ENCODE results near the gene RAB7B. TPM values are rescaled to one million over a fixed set of nuclear protein-coding genes. Genes with fewer than 3 reads are reported as not detected.

Gene RAB7B
- total and polyA plus RNA-seq, 7 experiments from 2014 or later = 0.24 to 0.76 (median 0.35) TPM; not detected in 4

- DNase-seq = no peak
- no peaks in the 10 kb centered on the region for H3K36me3 Mint-ChIP-seq
- H3K36me3 ChIP-seq (ENCODE audit: control insufficient read depth in 2 of 3, insufficient read depth in 3 of 3, low read length in 3 of 3) = no peaks in the 10 kb centered on the region
- no peak overlapping the region for H3K27ac Mint-ChIP-seq
- CTCF ChIA-PET = no interaction called here
- H3K9me3 ChIP-seq (ENCODE audit: control insufficient read depth in 2 of 3, low read length in 3 of 3) = no peaks in the 10 kb centered on the region
- H3K27ac ChIP-seq (ENCODE audit: low read depth, low read length) = no peak overlapping the region
- no peaks in the 10 kb centered on the region for H3K9me3 Mint-ChIP-seq
- H3K27me3 ChIP-seq (ENCODE audit: control insufficient read depth in 2 of 2, insufficient read depth in 2 of 2, low read length in 2 of 2) = no peaks in the 10 kb centered on the region
- H3K27me3 Mint-ChIP-seq = peaks cover 0 to 5% (median 4%) of the 10 kb centered on the region in 5 donors
- no peaks in the 10 kb centered on the region for H3K4me1 ChIP-seq (ENCODE audit: control insufficient read depth in 2 of 2, insufficient read depth in 2 of 2, low read length in 2 of 2)
- no peak overlapping the region for H3K4me3 Mint-ChIP-seq
- peak; percentile 12 for ATAC-seq
- no peak overlapping the region for H3K4me3 ChIP-seq (ENCODE audit: low read length)
- no peaks in the 10 kb centered on the region for H3K4me1 Mint-ChIP-seq
- intact Hi-C loops (cut with micrococcal nuclease) = no loop called here
- POLR2A ChIA-PET = no interaction called here
These were observed 75.5 kb downstream of the RAB7B start for GRCh38 chr1:205927676-205928075.

GRCh38 chr1:205927247-205927646 is 75.9 kb downstream of the RAB7B start:
- Mint-ChIP-seq H3K4me1 (no peaks in the 10 kb centered on the region), H3K4me3 (no peak overlapping the region), H3K27ac (peak overlapping the region in 1 of 9 donors; percentile 48), H3K27me3 (peaks cover 0 to 4% (median 0%) of the 10 kb centered on the region in 5 donors), H3K36me3 (no peaks in the 10 kb centered on the region), H3K9me3 (no peaks in the 10 kb centered on the region)
- Histone ChIP-seq H3K27me3 (ENCODE audit: control insufficient read depth in 2 of 2, insufficient read depth in 2 of 2, low read length in 2 of 2) (no peaks in the 10 kb centered on the region), H3K27ac (ENCODE audit: low read depth, low read length) (no peak overlapping the region), H3K36me3 (ENCODE audit: control insufficient read depth in 2 of 3, insufficient read depth in 3 of 3, low read length in 3 of 3) (no peaks in the 10 kb centered on the region), H3K4me3 (ENCODE audit: low read length) (no peak overlapping the region), H3K4me1 (ENCODE audit: control insufficient read depth in 2 of 2, insufficient read depth in 2 of 2, low read length in 2 of 2) (no peaks in the 10 kb centered on the region), H3K9me3 (ENCODE audit: control insufficient read depth in 2 of 3, low read length in 3 of 3) (no peaks in the 10 kb centered on the region)
- ChIA-PET CTCF (no interaction called here), POLR2A (no interaction called here)
- intact Hi-C loops (cut with micrococcal nuclease) = no loop called here
- DNase-seq (no peak), ATAC-seq (no peak)

Other genes starting within 250 kb of the RAB7B start
- 10 to 100 TPM; 23.9 to 55.5 (median 45.9) TPM for gene RAB29, start 227.9 kb downstream of the RAB7B start, total RNA-seq
- 10 to 100 TPM; 57.3 to 76.6 TPM for gene RAB29, start 227.9 kb downstream of the RAB7B start, polyA plus RNA-seq
- gene SLC41A1, start 190.2 kb downstream of the RAB7B start, total RNA-seq = 10 to 100 TPM; 16.5 to 32.0 (median 27.8) TPM
- 10 to 100 TPM in 1 of 2 donors, 1 to 10 TPM in 1; 9.1 to 15.9 TPM for gene SLC41A1, start 190.2 kb downstream of the RAB7B start, polyA plus RNA-seq
- 1 to 10 TPM in 4 of 5 experiments, under 1 TPM in 1; 0.92 to 2.7 (median 1.9) TPM for gene PM20D1, start 153.3 kb downstream of the RAB7B start, total RNA-seq
- 1 to 10 TPM; 1.6 to 2.2 TPM for gene PM20D1, start 153.3 kb downstream of the RAB7B start, polyA plus RNA-seq
- not detected for gene SLC26A9, start 59.9 kb downstream of the RAB7B start, total RNA-seq
- gene SLC26A9, start 59.9 kb downstream of the RAB7B start, polyA plus RNA-seq = not detected
- not detected for gene CTSE, start 20.5 kb upstream of the RAB7B start, total RNA-seq
- not detected for gene CTSE, start 20.5 kb upstream of the RAB7B start, polyA plus RNA-seq
- gene RHEX, start 49.8 kb upstream of the RAB7B start, total RNA-seq = 1 to 10 TPM in 2 of 5 experiments, under 1 TPM in 2, not detected in 1; 0.22 to 2.8 (median 0.72) TPM
- not detected for gene RHEX, start 49.8 kb upstream of the RAB7B start, polyA plus RNA-seq
- gene AVPR1B, start 114.0 kb upstream of the RAB7B start, total RNA-seq = under 1 TPM in 1 of 5 experiments, not detected in 4; 0.27 TPM
- not detected for gene AVPR1B, start 114.0 kb upstream of the RAB7B start, polyA plus RNA-seq
- 10 to 100 TPM in 1 of 5 experiments, 1 to 10 TPM in 3, under 1 TPM in 1; 0.79 to 19.5 (median 1.4) TPM for gene FAM72A, start 199.4 kb upstream of the RAB7B start, total RNA-seq
- under 1 TPM in 1 of 2 donors, not detected in 1; 0.60 TPM for gene FAM72A, start 199.4 kb upstream of the RAB7B start, polyA plus RNA-seq
- 100 to 1,000 TPM in 1 of 5 experiments, 10 to 100 TPM in 4; 11.7 to 118 (median 32.6) TPM for gene SRGAP2, start 200.1 kb upstream of the RAB7B start, total RNA-seq
- 1 to 10 TPM; 4.6 to 7.4 TPM for gene SRGAP2, start 200.1 kb upstream of the RAB7B start, polyA plus RNA-seq